Esophagus muscularis mucosa (tissue), 4 donors: ENCODE measurements around the gene DOK3. TPM values are rescaled to one million over a fixed set of nuclear protein-coding genes. Genes with fewer than 3 reads are reported as not detected.
A peak's percentile ranks its signal among the peaks of the same experiment; 100 is the strongest.

Experiments
- DNase-seq: peaks from one replicate; pipeline ENCODE4 v3.0.0-alpha.2; 2017; ENCODE audit errors: extremely low spot score
- H3K27ac ChIP-seq, 4 donors: fragments of 200-600 bp; sonication (generic); replicated peaks in 1 of 4; 1 replicate in 3 of 4; 2 replicates in 1 of 4; pipeline ENCODE4 v1.5.1; 2016 to 2019; ENCODE audit warnings: mild to moderate bottlenecking in 1 of 4
- H3K27me3 ChIP-seq, 4 donors: fragments of 200-600 bp; sonication (generic); one replicate each; pipeline versions ENCODE4 v1.5.1 to v1.6.0; 2016 to 2019
- H3K36me3 ChIP-seq, 4 donors: fragments of 200-600 bp; sonication (generic); one replicate each; pipeline ENCODE4 v1.5.1; 2016 to 2019
- H3K4me1 ChIP-seq, 4 donors: fragments of 200-600 bp; sonication (generic); one replicate each; pipeline ENCODE4 v1.5.1; 2016 to 2019
- H3K4me3 ChIP-seq, 4 donors: fragments of 200-600 bp; sonication (generic); 1 replicate in 2 of 4; 2 replicates in 2 of 4; pipeline ENCODE4 v1.5.1; 2016 to 2019; ENCODE audit warnings: mild to moderate bottlenecking in 4 of 4, moderate library complexity in 1 of 4
- H3K9me3 ChIP-seq, 4 donors: fragments of 200-600 bp; sonication (generic); 1 replicate in 3 of 4; 2 replicates in 1 of 4; pipeline ENCODE4 v1.5.1; 2016 to 2019
- CTCF ChIP-seq, 3 experiments: fragments of 200-600 bp in 2 of 3; fragments of 450-650 bp in 1 of 3; sonication (generic) in 2 of 3; IDR thresholded peaks; one replicate each; pipeline ENCODE4 v1.5.1; 2017 to 2019; ENCODE audit warnings: antibody characterized with exemption in 3 of 3, mild to moderate bottlenecking in 2 of 3, moderate library complexity in 1 of 3
- EP300 ChIP-seq: sonication (generic); formaldehyde crosslinking; IDR thresholded peaks from one replicate; pipeline ENCODE4 v1.6.1; 2017; ENCODE audit warnings: antibody characterized with exemption
- POLR2A ChIP-seq: fragments of 450-650 bp; IDR thresholded peaks from one replicate; pipeline ENCODE4 v1.6.1; 2017; ENCODE audit warnings: antibody characterized with exemption, moderate library complexity, mild to moderate bottlenecking, low read depth
- POLR2AphosphoS5 ChIP-seq, 2 donors: sonication (generic); formaldehyde crosslinking; IDR thresholded peaks; one replicate each; pipeline ENCODE4 v1.6.1; 2017; ENCODE audit warnings: antibody characterized with exemption in 2 of 2
- WGBS: methylation state at CpG from one replicate; pipeline ENCODE4 v1.1.5; 2018; 5-methylcytosine and 5-hydroxymethylcytosine counted together
- intact Hi-C: fragments of 100-400 bp; cut with DNase I; formaldehyde crosslinking; loops from one replicate; pipeline ENCODE4 v1.15.1; 2023
- total RNA-seq, 4 donors: library from RNA; depleted of rRNA; stranded (reverse); fragments of >200 nt; gene quantifications; one replicate each; pipeline versions ENCODE4 v1.1.0 to v1.2.1, GENCODE V29; 2016

Gene DOK3
- total RNA-seq, 4 donors from 2014 or later, result 6.7 to 15.2 (median 7.5) TPM

- no peaks in the 10 kb centered on the region for H3K9me3 ChIP-seq
- intact Hi-C loops, result no loop called here
- DNase-seq, result no peak
- TF ChIP-seq POLR2A (peak; percentile 58), CTCF (IDR thresholded peaks at IDR 0.05) (no peak), EP300 (no peak), POLR2AphosphoS5 (IDR thresholded peaks at IDR 0.05) (peak in 1 of 2 donors; percentile 86)
- peaks cover 64 to 79% (median 75%) of the 10 kb centered on the region in 4 donors for H3K4me1 ChIP-seq
- H3K27me3 ChIP-seq, result no peaks in the 10 kb centered on the region
- H3K36me3 ChIP-seq, result peaks cover 0 to 29% (median 17%) of the 10 kb centered on the region in 4 donors
- WGBS, result 0% methylated on average over 1 of the region's 29 CpGs
- H3K4me3 ChIP-seq, result peak overlapping the region; percentile 78 to 96 (median 88)
- peak overlapping the region; percentile 96 to 99 (median 98) for H3K27ac ChIP-seq
Measured at GRCh38 chr5:177496727-177497291, 12.8 kb downstream of the DOK3 start.

GRCh38 chr5:177496070-177496726 is 13.4 kb downstream of the DOK3 start:
- Histone ChIP-seq H3K4me3 (peak overlapping the region; percentile 78 to 96 (median 88)), H3K9me3 (no peaks in the 10 kb centered on the region), H3K27me3 (no peaks in the 10 kb centered on the region), H3K27ac (peak overlapping the region; percentile 96 to 99 (median 98)), H3K36me3 (peaks cover 2 to 35% (median 23%) of the 10 kb centered on the region in 4 donors), H3K4me1 (peaks cover 70 to 83% (median 78%) of the 10 kb centered on the region in 4 donors)
- TF ChIP-seq EP300 (no peak), CTCF (IDR thresholded peaks at IDR 0.05) (peak in 2 of 3 experiments; percentile 31 to 49), POLR2A (no peak), POLR2AphosphoS5 (IDR thresholded peaks at IDR 0.05) (no peak)
- DNase-seq, result no peak
- 13% methylated on average over 1 of the region's 12 CpGs for WGBS
- intact Hi-C loops, result no loop called here

- peaks cover 8 to 42% (median 30%) of the 10 kb centered on the region in 4 donors for H3K36me3 ChIP-seq
- TF ChIP-seq POLR2A, result peak; percentile 19
- peak in 1 of 2 donors; percentile 86 for TF ChIP-seq POLR2AphosphoS5 (IDR thresholded peaks at IDR 0.05)
- no peak for TF ChIP-seq CTCF (IDR thresholded peaks at IDR 0.05)
- TF ChIP-seq EP300, result no peak
- peaks cover 64 to 83% (median 78%) of the 10 kb centered on the region in 4 donors for H3K4me1 ChIP-seq
- no peak for DNase-seq
- no peaks in the 10 kb centered on the region for H3K9me3 ChIP-seq
- 42% methylated on average over 9 of the region's 14 CpGs for WGBS
- intact Hi-C loops, result no loop called here
- no peaks in the 10 kb centered on the region for H3K27me3 ChIP-seq
- H3K27ac ChIP-seq, result peak overlapping the region; percentile 96 to 99 (median 98)
- H3K4me3 ChIP-seq, result peak overlapping the region; percentile 78 to 96 (median 88)
Measured at GRCh38 chr5:177495243-177496060, 14.2 kb downstream of the DOK3 start.

GRCh38 chr5:177494346-177495195 is 15.1 kb downstream of the DOK3 start:
- Histone ChIP-seq H3K9me3 (no peaks in the 10 kb centered on the region), H3K27me3 (no peaks in the 10 kb centered on the region), H3K27ac (peak overlapping the region; percentile 96 to 99 (median 98)), H3K36me3 (peaks cover 12 to 51% (median 39%) of the 10 kb centered on the region in 4 donors), H3K4me3 (peak overlapping the region; percentile 78 to 96 (median 88)), H3K4me1 (peaks cover 64 to 86% (median 85%) of the 10 kb centered on the region in 4 donors)
- 29% methylated on average over 10 of the region's 11 CpGs for WGBS
- DNase-seq, result no peak
- intact Hi-C loops, result no loop called here
- peak in 1 of 2 donors; percentile 68 for TF ChIP-seq POLR2AphosphoS5 (IDR thresholded peaks at IDR 0.05)
- no peak for TF ChIP-seq EP300
- peak in 2 of 3 experiments; percentile 28 to 35 for TF ChIP-seq CTCF (IDR thresholded peaks at IDR 0.05)
